SK-N-SH (cell line): ENCODE results near the gene EBF4. TPM values are rescaled to one million over a fixed set of nuclear protein-coding genes. Genes with fewer than 3 reads are reported as not detected.

Experiments
- CTCF ChIA-PET: fragments of 300-600, 350-600 bp; formaldehyde crosslinking; extraction: SDS; loops from one replicate; lab custom pipeline; 2021; lab: Yijun Ruan, JAX
- POLR2A ChIA-PET: fragments of 350-600 bp; sonication (Branson Sonifier 250); formaldehyde crosslinking; extraction: SDS; loops from one replicate; lab custom pipeline; 2020; ENCODE audit warnings: antibody characterized with exemption, inconsistent platforms; lab: Yijun Ruan, JAX
- DNase-seq: peaks from one replicate; pipeline ENCODE4 v3.0.0; 2012
- H2AFZ ChIP-seq: fragments of 200-600 bp; sonication (generic); 2 replicates; pipeline ENCODE4 v1.8.1; 2016; ENCODE audit warnings: antibody characterized with exemption, mild to moderate bottlenecking, low read depth
- H3F3A ChIP-seq: fragments of 200-600 bp; sonication (generic); replicated peaks from 2 replicates; pipeline ENCODE3; 2016; ENCODE audit warnings: antibody characterized with exemption, mild to moderate bottlenecking; ENCODE audit not compliant: insufficient read depth
- H3K27ac ChIP-seq, 2 experiments: fragments of 200-500 bp in 1 of 2; fragments of 200-600 bp in 1 of 2; sonication (Bioruptor generic) in 1 of 2; sonication (generic), shearing (Covaris generic) in 1 of 2; 2 replicates each; pipeline versions ENCODE4 v1.5.1 to v1.6.1; 2014 to 2016; ENCODE audit warnings: low read depth in 2 of 2, inconsistent platforms in 1 of 2, low read length in 1 of 2, mild to moderate bottlenecking in 1 of 2, mixed read lengths in 1 of 2
- H3K27me3 ChIP-seq: fragments of 200-600 bp; sonication (generic), shearing (Covaris generic); 2 replicates; pipeline ENCODE4 v1.6.1; 2016; ENCODE audit warnings: mixed run types; ENCODE audit not compliant: insufficient read depth
- H3K36me3 ChIP-seq, 2 experiments: fragments of 200-500 bp in 1 of 2; fragments of 200-600 bp in 1 of 2; sonication (Bioruptor generic) in 1 of 2; sonication (generic) in 1 of 2; replicated peaks in 1 of 2; 2 replicates each; pipeline versions ENCODE3 to v1.5.1; 2014 to 2016; ENCODE audit warnings: low read length in 1 of 2, mild to moderate bottlenecking in 1 of 2; ENCODE audit not compliant: insufficient read depth in 2 of 2, control insufficient read depth in 1 of 2
- H3K4me1 ChIP-seq, 2 experiments: fragments of 200-500 bp in 1 of 2; fragments of 200-600 bp in 1 of 2; sonication (Bioruptor generic) in 1 of 2; sonication (generic), shearing (Covaris generic) in 1 of 2; 2 replicates each; pipeline versions ENCODE4 v1.5.1 to v1.6.1; 2014 to 2016; ENCODE audit warnings: low read depth in 1 of 2, low read length in 1 of 2, mixed run types in 1 of 2; ENCODE audit not compliant: insufficient read depth in 2 of 2, control insufficient read depth in 1 of 2
- H3K4me2 ChIP-seq: fragments of 200-600 bp; sonication (generic), shearing (Covaris generic); 2 replicates; pipeline ENCODE4 v1.6.1; 2017; ENCODE audit warnings: mixed run types
- H3K4me3 ChIP-seq, 2 experiments: fragments of 200-500 bp in 1 of 2; fragments of 200-600 bp in 1 of 2; sonication (Bioruptor generic) in 1 of 2; sonication (generic), shearing (Covaris generic) in 1 of 2; 2 replicates each; pipeline versions ENCODE4 v1.5.1 to v1.8.1; 2014 to 2016; ENCODE audit warnings: low read depth in 2 of 2, inconsistent platforms in 1 of 2, low read length in 1 of 2, mild to moderate bottlenecking in 1 of 2, mixed read lengths in 1 of 2, moderate library complexity in 1 of 2
- H3K79me2 ChIP-seq: fragments of 200-600 bp; sonication (generic); 2 replicates; pipeline ENCODE4 v1.8.1; 2017; ENCODE audit warnings: mild to moderate bottlenecking; ENCODE audit not compliant: insufficient read depth
- H3K9ac ChIP-seq: fragments of 200-600 bp; sonication (generic); 2 replicates; pipeline ENCODE4 v1.6.1; 2017; ENCODE audit warnings: mixed run types
- H3K9me2 ChIP-seq: fragments of 200-600 bp; sonication (generic); 2 replicates; pipeline ENCODE4 v1.6.1; 2017; ENCODE audit warnings: mixed run types
- H3K9me3 ChIP-seq: fragments of 200-600 bp; sonication (generic); 2 replicates; pipeline ENCODE4 v1.6.1; 2017; ENCODE audit warnings: mixed run types, mild to moderate bottlenecking, moderate library complexity
- H4K20me1 ChIP-seq: fragments of 200-600 bp; sonication (generic); 2 replicates; pipeline ENCODE4 v1.6.1; 2017; ENCODE audit warnings: mild to moderate bottlenecking, mixed run types; ENCODE audit not compliant: insufficient read depth
- EZH2phosphoT487 ChIP-seq: fragments of 200-600 bp; sonication (generic); IDR thresholded peaks from 2 replicates; pipeline ENCODE4 v1.6.1; 2017; ENCODE audit warnings: low read depth, mixed run types, mild to moderate bottlenecking, antibody characterized with exemption, moderate library complexity, borderline replicate concordance
- GABPA ChIP-seq: IDR thresholded peaks from 2 replicates; pipeline ENCODE4 v1.4.0; 2012; ENCODE audit warnings: low read depth, mild to moderate bottlenecking
- MXI1 ChIP-seq: IDR thresholded peaks from 2 replicates; pipeline ENCODE4 v1.6.1; 2012; ENCODE audit warnings: mild to moderate bottlenecking, low read depth, low read length, improper control_type of control experiment
- RCOR1 ChIP-seq: fragments of 150-350 bp; IDR thresholded peaks from 2 replicates; pipeline ENCODE4 v1.6.1; 2017; ENCODE audit warnings: antibody characterized with exemption, low read length
- RXRA ChIP-seq: IDR thresholded peaks from 2 replicates; pipeline ENCODE4 v1.4.0; 2012; ENCODE audit warnings: low read depth, mild to moderate bottlenecking, borderline replicate concordance
- WGBS: methylation state at CpG from one replicate; pipeline ENCODE4 v1.1.6; 2017; ENCODE audit warnings: low lambda C conversion rate; 5-methylcytosine and 5-hydroxymethylcytosine counted together
- polyA plus RNA-seq, 3 experiments: library from polyadenylated mRNA; depleted of rRNA; stranded (reverse); fragments of >200 nt; gene quantifications; 2 replicates each; pipeline ENCODE4 v1.2.3, GENCODE V29; 2012
- TF ChIP-seq, protein P1 (sequence below): IDR thresholded peaks from 2 replicates; pipeline ENCODE4 v1.4.0; 2012; ENCODE audit warnings: low read depth, borderline replicate concordance
- TF ChIP-seq, protein P2 (sequence below): fragments of 200-600 bp; sonication (generic); IDR thresholded peaks from 2 replicates; pipeline ENCODE4 v1.6.1; 2017; ENCODE audit warnings: antibody characterized with exemption, mild to moderate bottlenecking, moderate library complexity

The EBF4 gene
- polyA plus RNA-seq, 1 of the 3 experiments (the other 2 are of a cell fraction) = 20.6 TPM

DNA sequence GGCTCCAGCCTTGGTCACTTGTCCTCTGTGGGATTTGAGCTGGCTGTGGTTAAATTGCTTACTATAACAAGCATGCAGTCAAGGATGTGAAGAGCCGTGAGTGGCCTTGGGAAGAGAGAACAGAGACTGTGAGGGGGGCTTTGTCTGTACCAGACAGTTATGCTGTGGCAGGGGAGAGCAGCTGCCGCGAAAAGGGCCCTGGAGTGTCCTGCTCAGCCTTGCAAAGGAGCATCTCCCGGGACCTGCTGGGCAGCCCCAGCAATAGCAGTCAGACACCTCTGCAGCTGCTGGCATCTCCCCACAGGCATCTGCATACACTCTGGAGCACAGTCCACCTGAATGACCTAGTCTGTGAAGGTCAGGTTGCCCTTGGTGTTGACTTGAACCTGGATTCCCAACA lies 6.3 kb downstream of the EBF4 start:
- Histone ChIP-seq H4K20me1 (peaks cover 7% of the 10 kb centered on the region; the same call in 1 of the 2 replicates), H2AFZ (no peak overlapping the region), H3K27ac (no peak overlapping the region), H3K9ac (no peak overlapping the region), H3K79me2 (no peaks in the 10 kb centered on the region; the same call in 1 of the 2 replicates), H3K27me3 (no peaks in the 10 kb centered on the region), H3K4me3 (no peak overlapping the region), H3K36me3 (no peaks in the 10 kb centered on the region), H3K4me2 (no peak overlapping the region), H3F3A (no peaks in the 10 kb centered on the region), H3K9me3 (no peaks in the 10 kb centered on the region), H3K9me2 (no peaks in the 10 kb centered on the region), H3K4me1 (peaks cover 0 to 37% of the 10 kb centered on the region in 2 experiments; a peak in 1 of 4 replicates)
- TF ChIP-seq RCOR1 (no peak), MXI1 (no peak), GABPA (no peak), RXRA (no peak), EZH2phosphoT487 (no peak)
- TF ChIP-seq, protein P1, sequence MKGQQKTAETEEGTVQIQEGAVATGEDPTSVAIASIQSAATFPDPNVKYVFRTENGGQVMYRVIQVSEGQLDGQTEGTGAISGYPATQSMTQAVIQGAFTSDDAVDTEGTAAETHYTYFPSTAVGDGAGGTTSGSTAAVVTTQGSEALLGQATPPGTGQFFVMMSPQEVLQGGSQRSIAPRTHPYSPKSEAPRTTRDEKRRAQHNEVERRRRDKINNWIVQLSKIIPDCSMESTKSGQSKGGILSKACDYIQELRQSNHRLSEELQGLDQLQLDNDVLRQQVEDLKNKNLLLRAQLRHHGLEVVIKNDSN = no peak
- WGBS = 51% methylated on average over 4 of the region's 4 CpGs
- DNase-seq = no peak
- ChIA-PET POLR2A (no interaction called here), CTCF (interaction anchor here (1.1 to 1.4 kb wide), 2 partner anchors 10 to 153 kb away, joined by 3 to 6 read pairs; no protein-coding TSS in a partner anchor)

DNA sequence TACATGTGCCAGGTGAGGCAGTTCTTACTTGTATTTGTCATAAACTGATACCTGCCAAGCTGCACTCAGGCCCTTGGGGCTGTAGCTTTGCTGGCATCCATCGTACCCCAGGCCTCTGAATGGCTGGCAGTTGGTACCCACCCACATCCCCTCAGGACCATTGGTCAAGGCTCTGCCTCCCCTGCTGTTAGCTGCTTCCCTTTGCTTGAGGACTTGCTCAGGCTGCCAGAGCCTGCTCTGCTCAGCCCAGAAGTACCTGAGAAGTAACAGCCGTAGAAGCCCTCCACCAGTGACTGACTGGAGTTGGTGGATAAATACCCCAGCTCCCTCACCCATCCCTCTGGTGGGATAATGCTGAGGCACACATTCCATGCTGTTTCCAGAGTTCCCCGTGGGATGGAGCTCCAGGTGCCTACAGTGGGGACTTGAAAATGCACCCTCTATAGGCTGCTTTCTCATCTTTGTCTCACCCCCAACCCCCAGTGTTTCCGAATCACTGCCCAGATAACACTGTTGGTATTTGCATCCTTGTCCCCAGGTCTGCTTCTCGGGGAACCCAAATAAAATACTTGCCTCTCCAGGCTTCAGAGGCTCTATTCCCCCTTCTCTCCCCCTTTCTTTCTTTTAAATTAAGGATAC lies 7.3 kb downstream of the EBF4 start:
- H3K9ac ChIP-seq = no peak overlapping the region
- no peak for DNase-seq
- no peak overlapping the region for H3K4me2 ChIP-seq
- CTCF ChIA-PET = interaction anchor here (0.8 to 2.7 kb wide), 3 partner anchors 12 to 301 kb away, joined by 3 to 9 read pairs (median 6); no protein-coding TSS in a partner anchor
- POLR2A ChIA-PET = no interaction called here
- 76% methylated on average over 5 of the region's 5 CpGs for WGBS
- H3K36me3 ChIP-seq = no peaks in the 10 kb centered on the region
- peaks cover 0 to 29% of the 10 kb centered on the region in 2 experiments; a peak in 1 of 4 replicates for H3K4me1 ChIP-seq
- no peaks in the 10 kb centered on the region for H3K79me2 ChIP-seq
- TF ChIP-seq, protein P2, sequence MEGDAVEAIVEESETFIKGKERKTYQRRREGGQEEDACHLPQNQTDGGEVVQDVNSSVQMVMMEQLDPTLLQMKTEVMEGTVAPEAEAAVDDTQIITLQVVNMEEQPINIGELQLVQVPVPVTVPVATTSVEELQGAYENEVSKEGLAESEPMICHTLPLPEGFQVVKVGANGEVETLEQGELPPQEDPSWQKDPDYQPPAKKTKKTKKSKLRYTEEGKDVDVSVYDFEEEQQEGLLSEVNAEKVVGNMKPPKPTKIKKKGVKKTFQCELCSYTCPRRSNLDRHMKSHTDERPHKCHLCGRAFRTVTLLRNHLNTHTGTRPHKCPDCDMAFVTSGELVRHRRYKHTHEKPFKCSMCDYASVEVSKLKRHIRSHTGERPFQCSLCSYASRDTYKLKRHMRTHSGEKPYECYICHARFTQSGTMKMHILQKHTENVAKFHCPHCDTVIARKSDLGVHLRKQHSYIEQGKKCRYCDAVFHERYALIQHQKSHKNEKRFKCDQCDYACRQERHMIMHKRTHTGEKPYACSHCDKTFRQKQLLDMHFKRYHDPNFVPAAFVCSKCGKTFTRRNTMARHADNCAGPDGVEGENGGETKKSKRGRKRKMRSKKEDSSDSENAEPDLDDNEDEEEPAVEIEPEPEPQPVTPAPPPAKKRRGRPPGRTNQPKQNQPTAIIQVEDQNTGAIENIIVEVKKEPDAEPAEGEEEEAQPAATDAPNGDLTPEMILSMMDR = no peak
- TF ChIP-seq RCOR1 = no peak
- no peaks in the 10 kb centered on the region for H3K27me3 ChIP-seq
- no peak overlapping the region for H3K4me3 ChIP-seq
- no peak overlapping the region for H3K27ac ChIP-seq
- no peaks in the 10 kb centered on the region for H3F3A ChIP-seq
- no peaks in the 10 kb centered on the region for H3K9me3 ChIP-seq
- H2AFZ ChIP-seq = no peak overlapping the region
- H3K9me2 ChIP-seq = no peaks in the 10 kb centered on the region
- no peaks in the 10 kb centered on the region for H4K20me1 ChIP-seq
